ENCODE results near the gene NEIL3. TPM values are rescaled to one million over a fixed set of nuclear protein-coding genes. Genes with fewer than 3 reads are reported as not detected.

The NEIL3 gene
- total RNA-seq, 4 donors from 2014 or later = 0.57 TPM; not detected in 3

DNA sequence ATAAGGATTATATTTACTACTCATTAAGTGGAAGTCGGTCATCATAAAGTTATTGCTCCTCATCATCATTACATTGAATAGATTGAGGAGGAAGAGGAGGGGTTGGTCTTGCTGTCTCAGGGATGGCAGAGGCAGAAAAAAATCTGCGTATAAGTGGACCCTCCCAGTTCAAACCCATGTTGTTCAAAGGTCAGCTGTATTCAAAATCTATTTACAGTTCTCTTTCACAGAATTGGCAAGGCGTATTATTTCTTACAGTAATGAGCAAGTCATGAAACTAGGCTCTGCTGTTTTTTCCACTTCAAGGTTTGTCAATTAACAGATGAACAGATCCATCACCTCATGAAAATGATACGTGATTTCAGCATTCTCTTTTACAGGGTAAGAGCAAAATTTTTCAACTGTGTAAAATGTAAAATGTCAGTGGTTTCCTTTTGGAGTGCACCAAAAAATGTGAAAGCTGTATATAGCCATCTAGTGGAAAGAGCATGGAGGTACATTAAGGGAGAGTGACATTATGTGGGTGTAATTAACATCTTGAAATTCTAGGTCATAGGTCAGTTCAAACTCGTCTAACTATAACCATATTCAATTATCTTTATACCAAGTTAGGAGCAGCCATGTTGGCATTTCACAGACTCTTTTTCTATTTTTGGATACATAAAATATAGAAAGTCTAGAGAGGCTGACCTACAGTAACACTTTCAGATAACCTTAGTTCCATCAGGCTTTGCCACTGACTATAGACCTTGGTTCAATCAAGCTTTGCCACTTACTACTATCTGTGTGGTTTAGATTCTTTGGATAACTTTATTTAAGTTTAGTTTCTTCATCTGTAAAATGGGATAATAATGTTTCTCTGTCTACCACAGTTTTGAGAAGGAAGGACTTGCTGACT lies 30.1 kb downstream of the NEIL3 start:
- 36 to 41% methylated on average over 5 of the region's 5 CpGs for WGBS, 2 donors (ENCODE audit: low coverage in 1 of 2)
- H3K27ac ChIP-seq = no peak overlapping the region
- H3K9me3 ChIP-seq = no peaks in the 10 kb centered on the region
- H3K4me3 ChIP-seq = no peak overlapping the region
- no peaks in the 10 kb centered on the region for H3K27me3 ChIP-seq
- H3K36me3 ChIP-seq = no peaks in the 10 kb centered on the region
- H3K4me1 ChIP-seq = no peaks in the 10 kb centered on the region
- no peak for TF ChIP-seq POLR2A (IDR thresholded peaks at IDR 0.05)
- no peak for TF ChIP-seq EP300 (IDR thresholded peaks at IDR 0.05)
- TF ChIP-seq, protein P1, sequence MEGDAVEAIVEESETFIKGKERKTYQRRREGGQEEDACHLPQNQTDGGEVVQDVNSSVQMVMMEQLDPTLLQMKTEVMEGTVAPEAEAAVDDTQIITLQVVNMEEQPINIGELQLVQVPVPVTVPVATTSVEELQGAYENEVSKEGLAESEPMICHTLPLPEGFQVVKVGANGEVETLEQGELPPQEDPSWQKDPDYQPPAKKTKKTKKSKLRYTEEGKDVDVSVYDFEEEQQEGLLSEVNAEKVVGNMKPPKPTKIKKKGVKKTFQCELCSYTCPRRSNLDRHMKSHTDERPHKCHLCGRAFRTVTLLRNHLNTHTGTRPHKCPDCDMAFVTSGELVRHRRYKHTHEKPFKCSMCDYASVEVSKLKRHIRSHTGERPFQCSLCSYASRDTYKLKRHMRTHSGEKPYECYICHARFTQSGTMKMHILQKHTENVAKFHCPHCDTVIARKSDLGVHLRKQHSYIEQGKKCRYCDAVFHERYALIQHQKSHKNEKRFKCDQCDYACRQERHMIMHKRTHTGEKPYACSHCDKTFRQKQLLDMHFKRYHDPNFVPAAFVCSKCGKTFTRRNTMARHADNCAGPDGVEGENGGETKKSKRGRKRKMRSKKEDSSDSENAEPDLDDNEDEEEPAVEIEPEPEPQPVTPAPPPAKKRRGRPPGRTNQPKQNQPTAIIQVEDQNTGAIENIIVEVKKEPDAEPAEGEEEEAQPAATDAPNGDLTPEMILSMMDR (IDR thresholded peaks at IDR 0.05) = peak; percentile 39 to 58 (median 48)
- TF ChIP-seq POLR2AphosphoS5 (IDR thresholded peaks at IDR 0.05) = no peak
- peak; percentile 55 for ATAC-seq

DNA sequence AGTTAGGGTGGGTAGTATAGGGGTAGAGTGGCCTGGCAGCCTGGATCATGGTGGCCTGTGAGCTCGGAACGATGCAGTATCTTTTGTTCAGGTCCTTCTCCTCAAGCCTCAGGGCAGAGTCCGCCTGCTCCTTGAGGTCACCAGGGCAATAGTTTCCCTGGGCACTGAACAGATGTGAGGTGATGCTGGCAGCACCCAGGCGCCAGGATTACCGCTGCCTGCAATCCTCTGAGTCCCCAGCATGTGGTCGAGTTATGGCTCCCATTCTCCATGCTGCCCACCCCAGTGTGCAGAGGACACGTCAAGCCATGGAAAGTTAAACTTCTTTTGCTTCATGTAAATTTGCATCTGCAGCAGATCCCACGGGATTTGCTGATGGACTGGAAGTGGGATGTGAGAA lies 38.7 kb downstream of the NEIL3 start:
- Histone ChIP-seq H3K27ac (no peak overlapping the region), H3K4me1 (no peaks in the 10 kb centered on the region), H3K9me3 (no peaks in the 10 kb centered on the region), H3K27me3 (no peaks in the 10 kb centered on the region), H3K36me3 (no peaks in the 10 kb centered on the region), H3K4me3 (no peak overlapping the region)
- TF ChIP-seq EP300 (IDR thresholded peaks at IDR 0.05) = no peak
- no peak for TF ChIP-seq POLR2A (IDR thresholded peaks at IDR 0.05)
- TF ChIP-seq POLR2AphosphoS5 (IDR thresholded peaks at IDR 0.05) = no peak
- TF ChIP-seq, protein P1 (IDR thresholded peaks at IDR 0.05) = no peak
- ATAC-seq = no peak
- WGBS, 2 donors (ENCODE audit: low coverage in 1 of 2) = 93 to 100% methylated on average over 2 to 6 of the region's 8 CpGs

DNA sequence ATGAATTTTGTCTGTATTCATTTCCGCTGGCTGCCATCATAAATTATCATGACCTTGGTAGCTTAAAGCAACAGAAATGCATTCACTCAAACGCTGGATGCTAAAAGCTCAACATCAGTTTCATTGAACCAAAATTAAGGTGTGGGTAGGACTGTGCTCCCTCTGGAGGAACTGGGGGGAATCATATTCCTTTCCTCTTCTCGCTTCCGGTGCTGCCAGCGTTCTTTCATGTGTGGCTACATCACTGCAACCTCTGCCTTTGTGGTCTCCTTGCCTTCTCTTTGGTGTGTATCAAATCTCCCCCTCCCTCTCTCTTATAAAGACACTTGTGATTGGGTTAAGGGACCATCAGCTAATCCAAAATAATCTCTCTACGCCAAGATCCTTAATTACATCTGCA lies 39.5 kb downstream of the NEIL3 start:
- Histone ChIP-seq H3K9me3 (no peaks in the 10 kb centered on the region), H3K27me3 (no peaks in the 10 kb centered on the region), H3K4me1 (no peaks in the 10 kb centered on the region), H3K27ac (no peak overlapping the region), H3K36me3 (no peaks in the 10 kb centered on the region), H3K4me3 (no peak overlapping the region)
- no peak for TF ChIP-seq EP300 (IDR thresholded peaks at IDR 0.05)
- TF ChIP-seq POLR2A (IDR thresholded peaks at IDR 0.05) = no peak
- TF ChIP-seq, protein P1 (IDR thresholded peaks at IDR 0.05) = no peak
- TF ChIP-seq POLR2AphosphoS5 (IDR thresholded peaks at IDR 0.05) = no peak
- ATAC-seq = no peak
- 87 to 94% methylated on average over 6 of the region's 6 CpGs for WGBS, 2 donors (ENCODE audit: low coverage in 1 of 2)

DNA sequence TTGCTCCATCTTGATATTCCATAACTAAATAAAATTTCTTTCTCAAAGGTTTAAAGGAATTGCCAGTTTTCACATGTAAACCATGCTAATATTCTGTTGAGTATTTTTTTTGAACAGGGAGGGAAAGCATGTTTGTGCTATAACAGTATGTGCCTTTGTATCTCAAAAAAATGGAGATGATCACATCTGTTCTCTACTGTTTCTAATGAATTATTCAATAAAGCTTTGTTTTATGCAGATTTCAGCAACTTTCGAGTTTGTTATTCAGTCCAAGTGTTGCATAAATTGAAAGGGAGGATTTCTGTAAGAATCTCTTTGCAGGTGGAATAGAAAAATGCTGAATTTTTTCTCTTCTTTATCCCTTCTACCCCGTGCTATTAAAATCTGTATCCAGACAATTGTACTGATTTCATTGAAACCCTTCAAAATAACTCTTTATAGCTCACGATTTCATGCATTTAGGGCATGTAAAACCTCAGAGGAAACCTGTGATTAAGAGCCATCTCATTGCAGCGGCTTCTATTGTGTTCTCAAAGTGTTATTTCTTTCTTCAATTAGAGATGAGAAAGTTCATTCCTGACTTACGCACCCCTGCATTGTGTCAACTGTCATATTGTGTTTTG lies 42.1 kb downstream of the NEIL3 start:
- Histone ChIP-seq H3K27me3 (no peaks in the 10 kb centered on the region), H3K36me3 (no peaks in the 10 kb centered on the region), H3K27ac (no peak overlapping the region), H3K4me1 (no peaks in the 10 kb centered on the region), H3K4me3 (no peak overlapping the region), H3K9me3 (no peaks in the 10 kb centered on the region)
- WGBS, 2 donors (ENCODE audit: low coverage in 1 of 2) = 77 to 85% methylated on average over 4 to 5 of the region's 5 CpGs
- no peak for ATAC-seq
- no peak for TF ChIP-seq POLR2A (IDR thresholded peaks at IDR 0.05)
- TF ChIP-seq EP300 (IDR thresholded peaks at IDR 0.05) = no peak
- no peak for TF ChIP-seq POLR2AphosphoS5 (IDR thresholded peaks at IDR 0.05)
- TF ChIP-seq, protein P1 (IDR thresholded peaks at IDR 0.05) = no peak

Data from gastroesophageal sphincter (tissue), 4 donors.